Mesenchymal stem cell (in vitro differentiated cells and primary cell): ENCODE measurements around the gene UTP4.
"Not testable (repeated sequence)": the region's sequence is repeated elsewhere in the genome, so short reads cannot be mapped to it uniquely, and the experiment has no call there.

Experiments used
- DNase-seq: peaks from one replicate; pipeline ENCODE4 v3.0.0-alpha.2; 2013
- H2AFZ ChIP-seq: one replicate; pipeline ENCODE4 v1.6.1; 2013; ENCODE audit warnings: low read depth, mild to moderate bottlenecking, control low read depth, inconsistent platforms, low read length, moderate library complexity
- H2AK5ac ChIP-seq: 2 replicates; pipeline ENCODE4 v1.6.1; 2013; ENCODE audit warnings: low read length, moderate library complexity, mild to moderate bottlenecking, inconsistent platforms; ENCODE audit not compliant: severe bottlenecking
- H2BK120ac ChIP-seq: one replicate; pipeline ENCODE4 v1.6.1; 2013; ENCODE audit warnings: low read depth, mild to moderate bottlenecking, inconsistent platforms, low read length, moderate library complexity
- H2BK12ac ChIP-seq, 2 experiments: one replicate each; pipeline ENCODE4 v1.6.1; 2013; ENCODE audit warnings: inconsistent platforms in 2 of 2, low read length in 2 of 2, mild to moderate bottlenecking in 2 of 2, moderate library complexity in 2 of 2, control low read depth in 1 of 2
- H2BK15ac ChIP-seq: one replicate; pipeline ENCODE4 v1.6.1; 2013; ENCODE audit warnings: mild to moderate bottlenecking, low read depth, inconsistent platforms; ENCODE audit not compliant: poor library complexity, severe bottlenecking
- H2BK5ac ChIP-seq: 2 replicates; pipeline ENCODE4 v1.6.1; 2013; ENCODE audit warnings: low read depth, mild to moderate bottlenecking, low read length, control low read depth, inconsistent platforms; ENCODE audit not compliant: poor library complexity, severe bottlenecking
- H3K14ac ChIP-seq, 2 experiments: one replicate each; pipeline ENCODE4 v1.6.1; 2013; ENCODE audit warnings: inconsistent platforms in 2 of 2, low read length in 2 of 2, control low read depth in 1 of 2, mild to moderate bottlenecking in 1 of 2, moderate library complexity in 1 of 2
- H3K18ac ChIP-seq, 2 experiments: one replicate each; pipeline ENCODE4 v1.6.1; 2013; ENCODE audit warnings: inconsistent platforms in 2 of 2, low read length in 2 of 2, control low read depth in 1 of 2, low read depth in 1 of 2, mild to moderate bottlenecking in 1 of 2
- H3K23ac ChIP-seq, 2 experiments: one replicate each; pipeline ENCODE4 v1.6.1; 2013; ENCODE audit warnings: inconsistent platforms in 2 of 2, low read length in 2 of 2, mild to moderate bottlenecking in 2 of 2, moderate library complexity in 2 of 2, control low read depth in 1 of 2
- H3K27ac ChIP-seq: 2 replicates; pipeline ENCODE4 v1.5.1; 2013; ENCODE audit warnings: mild to moderate bottlenecking, moderate library complexity, low read length, control low read depth, inconsistent platforms; ENCODE audit not compliant: poor library complexity, severe bottlenecking
- H3K27me3 ChIP-seq, 2 experiments: 2 replicates each; pipeline versions ENCODE4 v1.6.1 to v1.7.0; 2013; ENCODE audit warnings: low read length in 2 of 2, mild to moderate bottlenecking in 2 of 2, moderate library complexity in 2 of 2, control low read depth in 1 of 2, inconsistent platforms in 1 of 2; ENCODE audit not compliant: control insufficient read depth in 1 of 2, insufficient read depth in 1 of 2
- H3K36me3 ChIP-seq, 2 experiments: 2 replicates each; pipeline versions ENCODE4 v1.6.1 to v1.7.0; 2013; ENCODE audit warnings: low read length in 2 of 2, control low read depth in 1 of 2, inconsistent platforms in 1 of 2, low read depth in 1 of 2, mild to moderate bottlenecking in 1 of 2; ENCODE audit not compliant: insufficient read depth in 2 of 2, control insufficient read depth in 1 of 2
- H3K4ac ChIP-seq, 2 experiments: one replicate each; pipeline ENCODE4 v1.6.1; 2013; ENCODE audit warnings: inconsistent platforms in 2 of 2, low read length in 2 of 2, mild to moderate bottlenecking in 2 of 2, moderate library complexity in 2 of 2, control low read depth in 1 of 2, low read depth in 1 of 2
- H3K4me1 ChIP-seq: 2 replicates; pipeline ENCODE4 v1.6.1; 2013; ENCODE audit warnings: low read depth, low read length, control low read depth; ENCODE audit not compliant: control insufficient read depth, insufficient read depth
- H3K4me2 ChIP-seq: 2 replicates; pipeline ENCODE4 v1.6.1; 2013; ENCODE audit warnings: low read length, mild to moderate bottlenecking, inconsistent platforms; ENCODE audit not compliant: poor library complexity, severe bottlenecking
- H3K4me3 ChIP-seq, 2 experiments: 2 replicates each; pipeline versions ENCODE4 v1.5.1 to v1.7.0; 2013; ENCODE audit warnings: low read length in 2 of 2, mild to moderate bottlenecking in 2 of 2, control low read depth in 1 of 2, low read depth in 1 of 2; ENCODE audit not compliant: insufficient read depth in 1 of 2
- H3K79me1 ChIP-seq: replicated peaks from 2 replicates; pipeline ENCODE4 v1.6.1; 2013; ENCODE audit warnings: mild to moderate bottlenecking, control low read depth, low read length, inconsistent platforms; ENCODE audit not compliant: poor library complexity, severe bottlenecking
- H3K9ac ChIP-seq: 2 replicates; pipeline ENCODE4 v1.7.0; 2013; ENCODE audit warnings: mild to moderate bottlenecking, low read length, moderate library complexity
- H3K9me3 ChIP-seq: 2 replicates; pipeline ENCODE4 v1.7.0; 2013; ENCODE audit warnings: mild to moderate bottlenecking, low read length; ENCODE audit not compliant: control insufficient read depth
- H4K8ac ChIP-seq: one replicate; pipeline ENCODE4 v1.6.1; 2013; ENCODE audit warnings: inconsistent platforms, mild to moderate bottlenecking, low read length, moderate library complexity
- H4K91ac ChIP-seq: one replicate; pipeline ENCODE4 v1.6.1; 2013; ENCODE audit warnings: mild to moderate bottlenecking, low read length, inconsistent platforms
- WGBS: methylation state at CpG from one replicate; pipeline ENCODE4 v1.1.7; 2013; ENCODE audit warnings: mixed read lengths; 5-methylcytosine and 5-hydroxymethylcytosine counted together

The UTP4 gene

GRCh38 chr16:69138608-69139007 lies 6.2 kb downstream of the UTP4 start:
- Histone ChIP-seq H2BK5ac (no peak overlapping the region), H4K91ac (no peak overlapping the region), H3K4me2 (no peak overlapping the region), H3K36me3 (peaks cover 28 to 74% of the 10 kb centered on the region in 2 experiments), H3K14ac (no peak overlapping the region), H3K9me3 (no peaks in the 10 kb centered on the region), H3K18ac (no peak overlapping the region), H2BK120ac (no peak overlapping the region), H3K79me1 (peaks cover 18% of the 10 kb centered on the region), H2BK12ac (no peak overlapping the region), H3K4me3 (no peak overlapping the region), H3K4ac (no peak overlapping the region), H3K27ac (no peak overlapping the region), H3K9ac (no peak overlapping the region), H3K4me1 (peaks cover 7% of the 10 kb centered on the region), H3K27me3 (no peaks in the 10 kb centered on the region), H2AFZ (no peak overlapping the region), H4K8ac (no peak overlapping the region), H3K23ac (no peak overlapping the region), H2BK15ac (no peak overlapping the region), H2AK5ac (no peak overlapping the region)
- WGBS = 99% methylated on average over 2 of the region's 2 CpGs
- DNase-seq = no peak

DNA sequence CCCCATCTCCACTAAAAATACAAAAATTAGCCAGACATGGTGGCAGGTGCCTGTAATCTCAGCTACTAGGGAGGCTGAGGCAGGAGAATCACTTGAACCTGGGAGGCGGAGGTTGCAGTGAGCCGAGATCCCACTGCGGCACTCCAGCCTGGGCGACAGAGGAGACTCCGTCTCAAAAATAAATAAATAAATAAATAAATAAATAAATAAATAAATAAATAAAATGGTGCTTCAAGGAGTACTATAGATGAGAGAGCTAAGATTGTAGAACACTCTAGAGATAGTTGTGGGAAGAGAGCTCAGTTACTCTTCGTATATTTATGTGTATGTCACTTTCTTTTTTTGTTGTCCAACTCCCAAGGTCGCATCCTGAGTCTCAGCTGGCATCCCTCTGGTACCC lies 7.0 kb downstream of the UTP4 start:
- not testable (repeated sequence) for H3K4me3 ChIP-seq, H4K8ac ChIP-seq, H4K91ac ChIP-seq, H3K9ac ChIP-seq, H3K27me3 ChIP-seq, H3K23ac ChIP-seq, H2BK15ac ChIP-seq, H2BK120ac ChIP-seq, H3K4me1 ChIP-seq, H3K14ac ChIP-seq, H3K27ac ChIP-seq, H2AFZ ChIP-seq, H2BK5ac ChIP-seq, DNase-seq, H2BK12ac ChIP-seq, H3K4ac ChIP-seq, H3K9me3 ChIP-seq, H3K4me2 ChIP-seq, H3K18ac ChIP-seq, H2AK5ac ChIP-seq
- Histone ChIP-seq H3K79me1 (peaks cover 21% of the 10 kb centered on the region), H3K36me3 (peaks cover 28 to 82% of the 10 kb centered on the region in 2 experiments)
- WGBS = 100% methylated on average over 3 of the region's 7 CpGs

DNA sequence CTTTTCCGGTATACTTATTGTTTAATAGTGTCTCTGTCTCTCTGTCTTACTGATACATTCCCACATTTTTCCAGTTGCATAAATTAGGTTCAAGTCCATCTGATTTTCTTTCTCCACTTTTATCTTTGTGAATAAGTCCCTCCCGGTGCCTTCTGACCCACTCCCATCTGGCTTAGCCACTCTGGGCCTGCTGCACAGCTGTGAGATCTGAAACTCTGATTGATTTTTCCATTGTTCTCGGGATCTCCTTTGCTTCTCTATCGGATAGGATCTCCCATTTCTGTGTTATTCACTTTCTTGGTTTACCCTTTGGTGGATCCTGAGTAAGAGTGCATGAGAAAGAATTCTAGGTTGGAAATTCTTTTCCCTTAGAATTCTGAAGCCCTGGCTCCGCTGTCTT lies 8.6 kb downstream of the UTP4 start:
- Histone ChIP-seq H2BK120ac (no peak overlapping the region), H3K9me3 (no peaks in the 10 kb centered on the region), H2AK5ac (no peak overlapping the region), H2BK5ac (no peak overlapping the region), H3K4me3 (no peak overlapping the region), H3K9ac (peak overlapping the region; percentile 19), H4K91ac (no peak overlapping the region), H2AFZ (no peak overlapping the region), H3K14ac (no peak overlapping the region), H3K36me3 (peaks cover 28 to 78% of the 10 kb centered on the region in 2 experiments), H2BK15ac (no peak overlapping the region), H3K18ac (no peak overlapping the region), H2BK12ac (no peak overlapping the region), H4K8ac (no peak overlapping the region), H3K27me3 (no peaks in the 10 kb centered on the region), H3K4me1 (peaks cover 5% of the 10 kb centered on the region), H3K4ac (no peak overlapping the region), H3K23ac (no peak overlapping the region), H3K79me1 (peaks cover 23% of the 10 kb centered on the region), H3K27ac (no peak overlapping the region), H3K4me2 (no peak overlapping the region)
- 93% methylated on average over 5 of the region's 5 CpGs for WGBS
- no peak for DNase-seq

- Histone ChIP-seq H3K9me3 (no peaks in the 10 kb centered on the region), H3K36me3 (peaks cover 28 to 73% of the 10 kb centered on the region in 2 experiments), H2BK5ac (no peak overlapping the region), H2AFZ (no peak overlapping the region), H4K8ac (no peak overlapping the region), H2BK12ac (no peak overlapping the region), H4K91ac (no peak overlapping the region), H3K27ac (peak overlapping the region; percentile 84), H3K4me1 (peaks cover 5% of the 10 kb centered on the region), H2BK15ac (no peak overlapping the region), H3K27me3 (no peaks in the 10 kb centered on the region), H3K4me2 (peak overlapping the region; percentile 28), H2BK120ac (no peak overlapping the region), H2AK5ac (peak overlapping the region; percentile 6), H3K18ac (no peak overlapping the region), H3K14ac (no peak overlapping the region), H3K4me3 (no peak overlapping the region), H3K9ac (no peak overlapping the region), H3K4ac (no peak overlapping the region), H3K23ac (no peak overlapping the region), H3K79me1 (peaks cover 23% of the 10 kb centered on the region)
- 100% methylated on average over 2 of the region's 4 CpGs for WGBS
- DNase-seq = no peak
Observed at GRCh38 chr16:69141936-69142335, 9.5 kb downstream of the UTP4 start.
